CD14-positive monocyte (primary cell): ENCODE data around the gene USP24. TPM values are rescaled to one million over a fixed set of nuclear protein-coding genes. Genes with fewer than 3 reads are reported as not detected.
A peak's percentile ranks its signal among the peaks of the same experiment; 100 is the strongest.

Experiments
- DNase-seq, 3 donors: peaks; one replicate each; pipeline ENCODE4 v3.0.0-alpha.2; 2011 to 2022
- H2AFZ ChIP-seq: 2 replicates; pipeline ENCODE4 v1.6.0; 2012; ENCODE audit warnings: mild to moderate bottlenecking, low read depth, low read length, inconsistent platforms; ENCODE audit not compliant: insufficient read depth, poor library complexity, severe bottlenecking
- H3K27ac ChIP-seq, 2 donors: 1 replicate in 1 of 2; 2 replicates in 1 of 2; pipeline ENCODE4 v1.5.1; 2012 to 2013; ENCODE audit warnings: low read length in 2 of 2, control low read depth in 1 of 2, inconsistent platforms in 1 of 2, low read depth in 1 of 2, mild to moderate bottlenecking in 1 of 2
- H3K27me3 ChIP-seq, 2 donors: one replicate each; pipeline versions ENCODE4 v1.6.0 to v1.6.1; 2011 to 2013; ENCODE audit warnings: low read length in 2 of 2; ENCODE audit not compliant: control insufficient read depth in 2 of 2, insufficient read depth in 2 of 2
- H3K36me3 ChIP-seq, 2 donors: replicated peaks in 1 of 2; 1 replicate in 1 of 2; 2 replicates in 1 of 2; pipeline versions ENCODE4 v1.5.1 to v1.6.1; 2012 to 2013; ENCODE audit warnings: low read length in 2 of 2, control low read depth in 1 of 2, inconsistent platforms in 1 of 2, mild to moderate bottlenecking in 1 of 2; ENCODE audit not compliant: insufficient read depth in 2 of 2, control insufficient read depth in 1 of 2
- H3K4me1 ChIP-seq, 2 donors: 1 replicate in 1 of 2; 2 replicates in 1 of 2; pipeline versions ENCODE4 v1.5.1 to v1.6.1; 2012 to 2013; ENCODE audit warnings: low read length in 2 of 2, control low read depth in 1 of 2, inconsistent platforms in 1 of 2, mild to moderate bottlenecking in 1 of 2, moderate library complexity in 1 of 2; ENCODE audit not compliant: insufficient read depth in 2 of 2, control insufficient read depth in 1 of 2
- H3K4me2 ChIP-seq: replicated peaks from 2 replicates; pipeline ENCODE3; 2012; ENCODE audit warnings: low read length, moderate library complexity, mild to moderate bottlenecking; ENCODE audit not compliant: poor library complexity, severe bottlenecking; ENCODE audit errors: extremely low read depth
- H3K4me3 ChIP-seq, 3 experiments: fragments of 200-600 bp in 1 of 3; sonication (generic) in 1 of 3; replicated peaks in 1 of 3; 1 replicate in 2 of 3; 2 replicates in 1 of 3; pipeline ENCODE4 v1.5.1; 2011 to 2013; ENCODE audit warnings: low read length in 3 of 3, mild to moderate bottlenecking in 3 of 3, control low read depth in 2 of 3, low read depth in 2 of 3, inconsistent platforms in 1 of 3, moderate library complexity in 1 of 3
- H3K79me2 ChIP-seq: 2 replicates; pipeline ENCODE4 v1.6.0; 2012; ENCODE audit warnings: mild to moderate bottlenecking, control low read depth, inconsistent platforms, low read length, moderate library complexity; ENCODE audit not compliant: insufficient read depth
- H3K9ac ChIP-seq: 2 replicates; pipeline ENCODE4 v1.6.0; 2017; ENCODE audit warnings: low read length, mild to moderate bottlenecking; ENCODE audit not compliant: insufficient read depth, poor library complexity, severe bottlenecking
- H3K9me3 ChIP-seq, 2 donors: replicated peaks in 1 of 2; 1 replicate in 1 of 2; 2 replicates in 1 of 2; pipeline versions ENCODE4 v1.5.1 to v1.6.1; 2012 to 2013; ENCODE audit warnings: low read length in 2 of 2, control low read depth in 1 of 2; ENCODE audit not compliant: control insufficient read depth in 1 of 2, insufficient read depth in 1 of 2
- H4K20me1 ChIP-seq: 2 replicates; pipeline ENCODE4 v1.6.0; 2012; ENCODE audit warnings: mild to moderate bottlenecking, low read length, control low read depth, moderate library complexity; ENCODE audit not compliant: insufficient read depth
- H3K27ac Mint-ChIP-seq, 7 donors: one replicate each; pipeline ENCODE4 v1.8.0; 2020; ENCODE audit warnings: mild to moderate bottlenecking in 7 of 7, mixed read lengths in 7 of 7, moderate library complexity in 6 of 7, inconsistent platforms in 2 of 7
- H3K27me3 Mint-ChIP-seq, 3 donors: one replicate each; pipeline ENCODE4 v1.8.0; 2021 to 2022; ENCODE audit warnings: low read depth in 3 of 3, mild to moderate bottlenecking in 3 of 3, mixed read lengths in 3 of 3, moderate library complexity in 3 of 3, inconsistent platforms in 1 of 3
- H3K36me3 Mint-ChIP-seq, 2 donors: one replicate each; pipeline ENCODE4 v1.8.0; 2020; ENCODE audit warnings: mixed read lengths in 2 of 2, inconsistent platforms in 1 of 2, mild to moderate bottlenecking in 1 of 2
- H3K4me1 Mint-ChIP-seq: one replicate; pipeline ENCODE4 v1.8.0; 2020; ENCODE audit warnings: mild to moderate bottlenecking, mixed read lengths
- H3K4me3 Mint-ChIP-seq, 2 donors: one replicate each; pipeline ENCODE4 v1.8.0; 2020; ENCODE audit warnings: mild to moderate bottlenecking in 2 of 2, mixed read lengths in 2 of 2, moderate library complexity in 1 of 2
- H3K9me3 Mint-ChIP-seq, 7 donors: one replicate each; pipeline ENCODE4 v1.8.0; 2020 to 2022; ENCODE audit warnings: mixed read lengths in 7 of 7, mild to moderate bottlenecking in 6 of 7, moderate library complexity in 6 of 7, inconsistent platforms in 2 of 7
- CTCF ChIP-seq: fragments of 200-600 bp; IDR thresholded peaks from one replicate; pipeline ENCODE4 v1.8.0; 2022; ENCODE audit warnings: antibody characterized with exemption, mild to moderate bottlenecking
- WGBS: methylation state at CpG from one replicate; pipeline ENCODE4 v1.1.5; 2013; ENCODE audit warnings: missing lambda C conversion rate; ENCODE audit not compliant: insufficient coverage; 5-methylcytosine and 5-hydroxymethylcytosine counted together
- intact Hi-C, 2 donors: fragments of 100-400 bp; cut with micrococcal nuclease; formaldehyde crosslinking; loops; one replicate each; pipeline versions ENCODE4 v1.15.0 to v1.15.1; 2023
- polyA plus RNA-seq, 3 donors: library from polyadenylated mRNA; depleted of rRNA in 1 of 3; unstranded in 2 of 3; stranded (reverse) in 1 of 3; fragments of 300-500 nt in 2 of 3; fragments of >200 nt in 1 of 3; fragmentation: Illumina TruSeq in 2 of 3; gene quantifications; 1 replicate in 2 of 3; 2 replicates in 1 of 3; pipeline ENCODE4 v1.2.3, GENCODE V29; 2012 to 2021

USP24 gene
- polyA plus RNA-seq, 3 donors, result 1.1 to 14.2 (median 2.1) TPM

- Histone ChIP-seq H3K9ac (no peak overlapping the region), H3K4me3 (no peak overlapping the region), H2AFZ (no peak overlapping the region), H3K9me3 (no peaks in the 10 kb centered on the region), H3K36me3 (no peaks in the 10 kb centered on the region), H3K4me1 (peaks cover 0 to 4% of the 10 kb centered on the region in 2 donors), H3K27ac (no peak overlapping the region), H3K4me2 (peak overlapping the region; percentile 3), H3K79me2 (no peaks in the 10 kb centered on the region), H4K20me1 (no peaks in the 10 kb centered on the region), H3K27me3 (no peaks in the 10 kb centered on the region)
- no CpG with 5 or more reads among the region's 4 CpGs for WGBS
- Mint-ChIP-seq H3K9me3 (peaks cover 0 to 2% (median 0%) of the 10 kb centered on the region in 7 donors), H3K27me3 (peaks cover 0 to 5% (median 0%) of the 10 kb centered on the region in 3 donors), H3K27ac (no peak overlapping the region), H3K4me3 (peak overlapping the region in 1 of 2 donors; percentile 52), H3K36me3 (no peaks in the 10 kb centered on the region), H3K4me1 (peaks cover 5% of the 10 kb centered on the region)
- intact Hi-C loops, result no loop called here
- no peak for DNase-seq
- TF ChIP-seq CTCF, result no peak
Measured at GRCh38 chr1:55235722-55236121, 20.6 kb upstream of the USP24 start.

- peaks cover 0 to 5% (median 0%) of the 10 kb centered on the region in 3 donors for H3K27me3 Mint-ChIP-seq
- Histone ChIP-seq H3K4me1 (peaks cover 0 to 4% of the 10 kb centered on the region in 2 donors), H4K20me1 (no peaks in the 10 kb centered on the region), H3K27ac (no peak overlapping the region), H3K9me3 (no peaks in the 10 kb centered on the region), H3K4me3 (no peak overlapping the region), H2AFZ (no peak overlapping the region), H3K36me3 (no peaks in the 10 kb centered on the region), H3K27me3 (no peaks in the 10 kb centered on the region), H3K9ac (no peak overlapping the region), H3K4me2 (no peak overlapping the region), H3K79me2 (no peaks in the 10 kb centered on the region)
- H3K9me3 Mint-ChIP-seq, result peaks cover 0 to 2% (median 0%) of the 10 kb centered on the region in 7 donors
- 83% methylated on average over 2 of the region's 3 CpGs for WGBS
- peaks cover 5% of the 10 kb centered on the region for H3K4me1 Mint-ChIP-seq
- H3K27ac Mint-ChIP-seq, result no peak overlapping the region
- no peaks in the 10 kb centered on the region for H3K36me3 Mint-ChIP-seq
- H3K4me3 Mint-ChIP-seq, result no peak overlapping the region
- TF ChIP-seq CTCF, result no peak
- intact Hi-C loops, result no loop called here
- DNase-seq, result peak in 1 of 3 donors; percentile 11
Measured at GRCh38 chr1:55234016-55234415, 18.9 kb upstream of the USP24 start.
